Measurements from ENCODE around the gene TMTC3.

TMTC3 gene

GRCh38 chr12:88185279-88185678 is 43.2 kb downstream of the TMTC3 start:
- no peak for DNase-seq
- no peak overlapping the region for H3K27ac ChIP-seq (ENCODE audit: insufficient read depth, low read length, poor library complexity, severe bottlenecking)
- peaks cover 19% of the 10 kb centered on the region for H3K36me3 ChIP-seq (ENCODE audit: control insufficient read depth, insufficient read depth, low read length)
- H3K27me3 ChIP-seq (replicated peaks; ENCODE audit: control insufficient read depth, insufficient read depth, low read length, poor library complexity, severe bottlenecking) = no peaks in the 10 kb centered on the region
- no peaks in the 10 kb centered on the region for H3K9me3 ChIP-seq (ENCODE audit: control insufficient read depth, low read length)
- no peaks in the 10 kb centered on the region for H3K4me1 ChIP-seq (ENCODE audit: control insufficient read depth, insufficient read depth, low read length, poor library complexity, severe bottlenecking)
- no peak overlapping the region for H3K4me3 ChIP-seq (ENCODE audit: insufficient read depth, low read depth, low read length, poor library complexity, severe bottlenecking)

GRCh38 chr12:88185988-88186387 is 43.9 kb downstream of the TMTC3 start:
- no peaks in the 10 kb centered on the region for H3K9me3 ChIP-seq (ENCODE audit: control insufficient read depth, low read length)
- H3K36me3 ChIP-seq (ENCODE audit: control insufficient read depth, insufficient read depth, low read length) = peaks cover 20% of the 10 kb centered on the region
- no peaks in the 10 kb centered on the region for H3K27me3 ChIP-seq (replicated peaks; ENCODE audit: control insufficient read depth, insufficient read depth, low read length, poor library complexity, severe bottlenecking)
- H3K4me3 ChIP-seq (ENCODE audit: insufficient read depth, low read depth, low read length, poor library complexity, severe bottlenecking) = no peak overlapping the region
- DNase-seq = no peak
- no peaks in the 10 kb centered on the region for H3K4me1 ChIP-seq (ENCODE audit: control insufficient read depth, insufficient read depth, low read length, poor library complexity, severe bottlenecking)
- no peak overlapping the region for H3K27ac ChIP-seq (ENCODE audit: insufficient read depth, low read length, poor library complexity, severe bottlenecking)

GRCh38 chr12:88187571-88187970 is 45.5 kb downstream of the TMTC3 start:
- Histone ChIP-seq H3K27ac (ENCODE audit: insufficient read depth, low read length, poor library complexity, severe bottlenecking) (no peak overlapping the region), H3K9me3 (ENCODE audit: control insufficient read depth, low read length) (no peaks in the 10 kb centered on the region), H3K36me3 (ENCODE audit: control insufficient read depth, insufficient read depth, low read length) (peaks cover 20% of the 10 kb centered on the region), H3K4me1 (ENCODE audit: control insufficient read depth, insufficient read depth, low read length, poor library complexity, severe bottlenecking) (no peaks in the 10 kb centered on the region), H3K27me3 (replicated peaks; ENCODE audit: control insufficient read depth, insufficient read depth, low read length, poor library complexity, severe bottlenecking) (no peaks in the 10 kb centered on the region), H3K4me3 (ENCODE audit: insufficient read depth, low read depth, low read length, poor library complexity, severe bottlenecking) (no peak overlapping the region)
- no peak for DNase-seq

- H3K27ac ChIP-seq (ENCODE audit: insufficient read depth, low read length, poor library complexity, severe bottlenecking) = no peak overlapping the region
- no peaks in the 10 kb centered on the region for H3K4me1 ChIP-seq (ENCODE audit: control insufficient read depth, insufficient read depth, low read length, poor library complexity, severe bottlenecking)
- H3K36me3 ChIP-seq (ENCODE audit: control insufficient read depth, insufficient read depth, low read length) = peaks cover 19% of the 10 kb centered on the region
Observed at GRCh38 chr12:88188180-88188579, 46.1 kb downstream of the TMTC3 start.

GRCh38 chr12:88192426-88192825 is 50.3 kb downstream of the TMTC3 start:
- no peak for DNase-seq
- H3K9me3 ChIP-seq (ENCODE audit: control insufficient read depth, low read length) = no peaks in the 10 kb centered on the region
- H3K27ac ChIP-seq (ENCODE audit: insufficient read depth, low read length, poor library complexity, severe bottlenecking) = no peak overlapping the region
- no peaks in the 10 kb centered on the region for H3K4me1 ChIP-seq (ENCODE audit: control insufficient read depth, insufficient read depth, low read length, poor library complexity, severe bottlenecking)
- H3K36me3 ChIP-seq (ENCODE audit: control insufficient read depth, insufficient read depth, low read length) = peaks cover 16% of the 10 kb centered on the region
- no peaks in the 10 kb centered on the region for H3K27me3 ChIP-seq (replicated peaks; ENCODE audit: control insufficient read depth, insufficient read depth, low read length, poor library complexity, severe bottlenecking)
- H3K4me3 ChIP-seq (ENCODE audit: insufficient read depth, low read depth, low read length, poor library complexity, severe bottlenecking) = no peak overlapping the region

More at GRCh38 chr12:88188180-88188579, 46.1 kb downstream of the TMTC3 start:
- DNase-seq = no peak
- H3K27me3 ChIP-seq (replicated peaks; ENCODE audit: control insufficient read depth, insufficient read depth, low read length, poor library complexity, severe bottlenecking) = no peaks in the 10 kb centered on the region
- H3K9me3 ChIP-seq (ENCODE audit: control insufficient read depth, low read length) = no peaks in the 10 kb centered on the region
- no peak overlapping the region for H3K4me3 ChIP-seq (ENCODE audit: insufficient read depth, low read depth, low read length, poor library complexity, severe bottlenecking)

GRCh38 chr12:88194868-88195267 is 52.8 kb downstream of the TMTC3 start:
- no peak overlapping the region for H3K27ac ChIP-seq (ENCODE audit: insufficient read depth, low read length, poor library complexity, severe bottlenecking)
- no peaks in the 10 kb centered on the region for H3K27me3 ChIP-seq (replicated peaks; ENCODE audit: control insufficient read depth, insufficient read depth, low read length, poor library complexity, severe bottlenecking)
- H3K4me3 ChIP-seq (ENCODE audit: insufficient read depth, low read depth, low read length, poor library complexity, severe bottlenecking) = no peak overlapping the region
- H3K4me1 ChIP-seq (ENCODE audit: control insufficient read depth, insufficient read depth, low read length, poor library complexity, severe bottlenecking) = no peaks in the 10 kb centered on the region
- H3K9me3 ChIP-seq (ENCODE audit: control insufficient read depth, low read length) = no peaks in the 10 kb centered on the region
- DNase-seq = no peak
- H3K36me3 ChIP-seq (ENCODE audit: control insufficient read depth, insufficient read depth, low read length) = peaks cover 12% of the 10 kb centered on the region

- Histone ChIP-seq H3K9me3 (ENCODE audit: control insufficient read depth, low read length) (no peaks in the 10 kb centered on the region), H3K27me3 (replicated peaks; ENCODE audit: control insufficient read depth, insufficient read depth, low read length, poor library complexity, severe bottlenecking) (no peaks in the 10 kb centered on the region), H3K36me3 (ENCODE audit: control insufficient read depth, insufficient read depth, low read length) (peaks cover 4% of the 10 kb centered on the region), H3K4me1 (ENCODE audit: control insufficient read depth, insufficient read depth, low read length, poor library complexity, severe bottlenecking) (no peaks in the 10 kb centered on the region), H3K27ac (ENCODE audit: insufficient read depth, low read length, poor library complexity, severe bottlenecking) (no peak overlapping the region), H3K4me3 (ENCODE audit: insufficient read depth, low read depth, low read length, poor library complexity, severe bottlenecking) (no peak overlapping the region)
- DNase-seq = no peak
Observed at GRCh38 chr12:88200029-88200428, 57.9 kb downstream of the TMTC3 start.

- DNase-seq = no peak
- Histone ChIP-seq H3K27me3 (replicated peaks; ENCODE audit: control insufficient read depth, insufficient read depth, low read length, poor library complexity, severe bottlenecking) (no peaks in the 10 kb centered on the region), H3K4me3 (ENCODE audit: insufficient read depth, low read depth, low read length, poor library complexity, severe bottlenecking) (no peak overlapping the region), H3K4me1 (ENCODE audit: control insufficient read depth, insufficient read depth, low read length, poor library complexity, severe bottlenecking) (no peaks in the 10 kb centered on the region), H3K36me3 (ENCODE audit: control insufficient read depth, insufficient read depth, low read length) (no peaks in the 10 kb centered on the region), H3K9me3 (ENCODE audit: control insufficient read depth, low read length) (no peaks in the 10 kb centered on the region), H3K27ac (ENCODE audit: insufficient read depth, low read length, poor library complexity, severe bottlenecking) (no peak overlapping the region)
Observed at GRCh38 chr12:88202500-88202899, 60.4 kb downstream of the TMTC3 start.

- Histone ChIP-seq H3K27me3 (replicated peaks; ENCODE audit: control insufficient read depth, insufficient read depth, low read length, poor library complexity, severe bottlenecking) (no peaks in the 10 kb centered on the region), H3K4me1 (ENCODE audit: control insufficient read depth, insufficient read depth, low read length, poor library complexity, severe bottlenecking) (no peaks in the 10 kb centered on the region), H3K9me3 (ENCODE audit: control insufficient read depth, low read length) (no peaks in the 10 kb centered on the region), H3K36me3 (ENCODE audit: control insufficient read depth, insufficient read depth, low read length) (no peaks in the 10 kb centered on the region), H3K27ac (ENCODE audit: insufficient read depth, low read length, poor library complexity, severe bottlenecking) (no peak overlapping the region), H3K4me3 (ENCODE audit: insufficient read depth, low read depth, low read length, poor library complexity, severe bottlenecking) (no peak overlapping the region)
- DNase-seq = no peak
Observed at GRCh38 chr12:88206601-88207000, 64.5 kb downstream of the TMTC3 start.

GRCh38 chr12:88207921-88208620 is 66.0 kb downstream of the TMTC3 start:
- DNase-seq = no peak
- Histone ChIP-seq H3K4me1 (ENCODE audit: control insufficient read depth, insufficient read depth, low read length, poor library complexity, severe bottlenecking) (no peaks in the 10 kb centered on the region), H3K27ac (ENCODE audit: insufficient read depth, low read length, poor library complexity, severe bottlenecking) (no peak overlapping the region), H3K4me3 (ENCODE audit: insufficient read depth, low read depth, low read length, poor library complexity, severe bottlenecking) (no peak overlapping the region), H3K27me3 (replicated peaks; ENCODE audit: control insufficient read depth, insufficient read depth, low read length, poor library complexity, severe bottlenecking) (no peaks in the 10 kb centered on the region), H3K9me3 (ENCODE audit: control insufficient read depth, low read length) (no peaks in the 10 kb centered on the region), H3K36me3 (ENCODE audit: control insufficient read depth, insufficient read depth, low read length) (no peaks in the 10 kb centered on the region)
